Effector memory CD4-positive, alpha-beta T cell (primary cell): ENCODE results near the gene PDPK1.

Experiments
- DNase-seq, 3 donors: peaks; one replicate each; pipeline ENCODE4 v3.0.0-alpha.2; 2020
- H3K27ac ChIP-seq: 2 replicates; pipeline ENCODE4 v1.7.0; 2013; ENCODE audit warnings: mild to moderate bottlenecking, low read length, moderate library complexity; ENCODE audit not compliant: insufficient read depth, poor library complexity, severe bottlenecking
- H3K27me3 ChIP-seq: replicated peaks from 2 replicates; pipeline ENCODE4 v1.7.0; 2013; ENCODE audit warnings: mild to moderate bottlenecking, low read length; ENCODE audit not compliant: insufficient read depth, control insufficient read depth, poor library complexity, severe bottlenecking
- H3K36me3 ChIP-seq: 2 replicates; pipeline ENCODE4 v1.7.0; 2013; ENCODE audit warnings: mild to moderate bottlenecking, low read length, moderate library complexity; ENCODE audit not compliant: control insufficient read depth, insufficient read depth
- H3K4me1 ChIP-seq: 2 replicates; pipeline ENCODE4 v1.7.0; 2013; ENCODE audit warnings: low read length, mild to moderate bottlenecking; ENCODE audit not compliant: control insufficient read depth, insufficient read depth, poor library complexity, severe bottlenecking
- H3K4me3 ChIP-seq: 2 replicates; pipeline ENCODE4 v1.7.0; 2013; ENCODE audit warnings: low read length, low read depth, mild to moderate bottlenecking; ENCODE audit not compliant: insufficient read depth, poor library complexity, severe bottlenecking
- H3K9me3 ChIP-seq: 2 replicates; pipeline ENCODE4 v1.7.0; 2013; ENCODE audit warnings: mild to moderate bottlenecking, low read length, moderate library complexity; ENCODE audit not compliant: control insufficient read depth

The PDPK1 gene

GRCh38 chr16:2497695-2498484 is 39.9 kb upstream of the PDPK1 start:
- Histone ChIP-seq H3K27ac (no peak overlapping the region), H3K4me1 (peaks cover 5% of the 10 kb centered on the region), H3K36me3 (peaks cover 5% of the 10 kb centered on the region), H3K27me3 (no peaks in the 10 kb centered on the region), H3K9me3 (no peaks in the 10 kb centered on the region), H3K4me3 (no peak overlapping the region)
- DNase-seq, result no peak

GRCh38 chr16:2498531-2499253 is 39.1 kb upstream of the PDPK1 start:
- H3K36me3 ChIP-seq, result peaks cover 5% of the 10 kb centered on the region
- H3K9me3 ChIP-seq, result no peaks in the 10 kb centered on the region
- H3K4me1 ChIP-seq, result peaks cover 5% of the 10 kb centered on the region
- DNase-seq, result no peak
- no peaks in the 10 kb centered on the region for H3K27me3 ChIP-seq
- H3K27ac ChIP-seq, result no peak overlapping the region
- H3K4me3 ChIP-seq, result no peak overlapping the region

- peaks cover 5% of the 10 kb centered on the region for H3K4me1 ChIP-seq
- DNase-seq, result no peak
- no peak overlapping the region for H3K4me3 ChIP-seq
- no peaks in the 10 kb centered on the region for H3K9me3 ChIP-seq
- H3K27me3 ChIP-seq, result no peaks in the 10 kb centered on the region
- no peak overlapping the region for H3K27ac ChIP-seq
- H3K36me3 ChIP-seq, result peaks cover 5% of the 10 kb centered on the region
Observed at GRCh38 chr16:2499454-2499853, 38.4 kb upstream of the PDPK1 start.

DNA sequence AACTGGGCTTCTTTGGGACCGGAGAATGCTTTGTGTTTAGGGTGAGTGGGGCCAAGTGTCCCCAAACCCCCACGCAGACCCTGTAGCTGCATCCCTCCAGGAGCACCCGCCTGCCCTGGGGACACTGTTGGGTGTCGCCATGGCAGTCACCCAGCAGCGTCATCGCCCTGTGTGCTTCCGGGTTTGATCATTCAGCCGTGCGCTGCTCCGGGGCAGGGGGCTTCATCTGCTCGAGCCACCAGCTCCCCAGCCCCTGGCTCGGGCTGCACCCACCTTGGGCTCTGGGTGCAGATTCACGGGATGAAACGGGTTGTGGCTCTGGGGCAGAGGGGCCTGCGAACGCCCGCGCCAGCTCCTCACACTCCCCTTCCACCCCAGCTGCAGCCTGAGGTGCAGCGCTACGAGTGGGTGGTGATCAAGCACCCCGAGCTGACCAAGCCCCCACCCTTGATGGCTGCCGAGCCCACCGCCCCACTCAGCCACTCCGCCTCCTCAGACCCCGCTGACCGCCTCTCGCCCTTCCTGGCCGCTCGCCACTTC is 37.9 kb upstream of the PDPK1 start:
- Histone ChIP-seq H3K4me3 (no peak overlapping the region), H3K9me3 (no peaks in the 10 kb centered on the region), H3K36me3 (peaks cover 5% of the 10 kb centered on the region), H3K27me3 (no peaks in the 10 kb centered on the region), H3K27ac (no peak overlapping the region), H3K4me1 (peaks cover 5% of the 10 kb centered on the region)
- DNase-seq, result no peak

DNA sequence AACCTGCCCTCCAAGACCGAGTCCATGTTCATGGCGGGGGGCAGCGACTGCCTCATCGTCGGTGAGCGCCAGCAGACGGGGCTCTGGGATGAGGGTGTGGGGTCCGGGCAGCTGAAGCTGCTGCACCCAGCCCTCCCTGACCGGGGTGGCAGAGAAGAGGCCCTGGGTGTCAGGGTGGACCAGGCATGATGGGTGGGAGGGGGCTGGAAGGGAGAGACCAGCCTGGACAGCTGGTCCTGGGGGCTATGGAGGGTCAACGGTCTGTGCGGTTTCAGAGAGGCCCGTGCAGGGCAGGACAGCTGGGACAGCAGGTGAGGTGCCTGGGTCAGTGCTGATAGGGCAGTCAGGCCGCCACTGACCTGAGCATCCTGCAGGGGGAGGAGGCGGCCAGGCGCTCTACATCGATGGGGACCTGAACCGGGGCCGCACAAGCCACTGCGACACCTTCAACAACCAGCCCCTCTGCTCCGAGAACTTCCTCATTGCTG is 37.3 kb upstream of the PDPK1 start:
- Histone ChIP-seq H3K27ac (no peak overlapping the region), H3K27me3 (no peaks in the 10 kb centered on the region), H3K4me3 (no peak overlapping the region), H3K9me3 (no peaks in the 10 kb centered on the region), H3K36me3 (peaks cover 5% of the 10 kb centered on the region), H3K4me1 (peaks cover 5% of the 10 kb centered on the region)
- no peak for DNase-seq

- H3K4me3 ChIP-seq, result no peak overlapping the region
- no peak overlapping the region for H3K27ac ChIP-seq
- H3K4me1 ChIP-seq, result peaks cover 5% of the 10 kb centered on the region
- H3K9me3 ChIP-seq, result no peaks in the 10 kb centered on the region
- no peaks in the 10 kb centered on the region for H3K27me3 ChIP-seq
- peaks cover 5% of the 10 kb centered on the region for H3K36me3 ChIP-seq
- DNase-seq, result peak; percentile 55 to 69 (median 58)
Observed at GRCh38 chr16:2500918-2501750, 36.7 kb upstream of the PDPK1 start.

DNA sequence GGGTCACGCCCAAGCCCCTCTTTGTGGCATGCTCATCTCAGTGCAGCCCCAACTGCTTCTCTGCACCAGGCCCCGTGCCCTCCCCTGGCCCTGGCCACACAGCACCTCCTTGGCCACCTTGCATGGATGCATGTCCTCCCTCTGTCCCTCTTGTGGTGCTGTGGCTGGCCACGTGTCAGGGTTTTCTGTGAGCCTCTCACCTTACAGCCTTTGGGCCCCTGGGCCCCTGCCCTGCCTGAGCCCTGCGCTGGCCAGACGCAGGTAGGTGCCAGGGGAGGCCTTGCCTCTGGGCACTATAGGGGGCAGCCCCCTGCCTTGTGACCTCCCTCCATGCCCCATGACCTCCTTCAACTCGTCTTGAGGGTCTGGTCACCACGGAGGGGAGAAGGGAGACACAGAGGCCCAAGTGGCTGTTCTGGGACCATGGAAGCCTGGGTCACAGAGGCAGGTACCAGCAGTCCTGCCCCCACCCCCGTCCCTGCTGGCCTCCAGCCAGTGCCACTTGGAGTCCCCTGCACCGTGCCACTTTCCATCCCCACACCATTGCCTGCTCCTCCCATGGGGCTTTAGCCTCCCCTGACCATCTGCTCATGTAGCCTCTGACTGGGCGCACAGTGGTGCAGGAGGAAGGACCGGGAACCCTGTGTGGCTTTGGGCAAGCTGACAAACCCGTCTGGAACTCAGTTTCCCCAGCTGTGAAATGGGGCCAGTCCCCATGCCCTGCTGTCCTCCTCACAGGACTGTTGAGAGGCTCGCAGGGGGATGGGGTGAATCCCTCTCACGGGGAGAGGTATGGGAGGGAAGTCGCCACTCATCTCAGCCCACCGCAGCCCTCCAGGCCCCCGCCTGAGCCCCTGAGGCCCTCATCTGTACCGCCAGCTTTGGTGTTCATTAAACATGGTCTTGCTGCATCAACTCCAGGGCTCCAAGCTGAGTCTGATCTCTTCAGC is 35.6 kb upstream of the PDPK1 start:
- Histone ChIP-seq H3K9me3 (no peaks in the 10 kb centered on the region), H3K4me1 (peaks cover 5% of the 10 kb centered on the region), H3K36me3 (no peaks in the 10 kb centered on the region), H3K27me3 (no peaks in the 10 kb centered on the region), H3K27ac (no peak overlapping the region), H3K4me3 (no peak overlapping the region)
- DNase-seq, result no peak

DNA sequence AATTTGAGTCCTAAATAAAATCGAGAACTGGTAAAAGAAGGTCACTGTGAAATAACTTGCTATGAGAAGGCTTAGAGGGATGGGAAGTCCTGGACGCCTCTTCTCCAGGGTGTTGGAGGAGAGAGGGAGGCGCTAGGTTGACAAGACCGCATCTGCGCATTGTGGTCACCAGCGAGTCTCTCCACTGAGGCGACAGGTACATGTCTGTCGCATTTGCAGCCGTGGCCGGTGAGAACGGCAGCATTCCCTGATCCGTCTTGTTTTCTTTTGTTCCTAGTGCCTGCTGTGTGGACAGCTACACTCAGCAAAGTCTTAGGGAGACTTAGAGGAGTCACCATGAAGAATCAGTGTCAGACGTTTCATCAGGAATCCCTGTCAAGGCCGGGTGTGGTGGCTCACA is 32.1 kb upstream of the PDPK1 start:
- no peak overlapping the region for H3K27ac ChIP-seq
- peaks cover 5% of the 10 kb centered on the region for H3K4me1 ChIP-seq
- no peaks in the 10 kb centered on the region for H3K36me3 ChIP-seq
- H3K4me3 ChIP-seq, result no peak overlapping the region
- no peaks in the 10 kb centered on the region for H3K27me3 ChIP-seq
- no peak for DNase-seq
- no peaks in the 10 kb centered on the region for H3K9me3 ChIP-seq
